NCI-H187 treated with DMSO at 0.1 percent for 48 hours (cell line): ENCODE measurements around the gene STAB1.

Experiments
- DNase-seq: peaks from one replicate; lab custom pipeline; 2025; lab: John Stamatoyannopoulos, UW

The STAB1 gene

DNA sequence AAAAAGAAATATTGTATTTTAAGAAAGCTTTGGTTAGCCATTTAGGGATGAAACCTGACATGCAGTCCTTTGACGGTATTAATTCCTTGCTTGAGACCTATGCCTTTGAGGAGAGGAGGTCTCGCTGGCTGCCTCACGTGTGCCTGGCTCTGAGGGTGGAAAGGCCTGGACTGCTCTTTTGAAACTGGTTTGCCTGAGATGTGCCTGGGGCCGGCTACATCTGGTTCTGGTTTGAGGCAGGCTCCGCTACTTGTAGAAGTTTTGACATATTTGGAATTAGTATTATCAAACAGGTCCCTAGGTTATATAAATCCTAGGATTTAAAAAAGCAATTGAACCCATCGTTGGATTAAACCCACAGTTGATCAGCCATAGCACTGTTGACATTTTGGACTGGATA lies 33.3 kb upstream of the STAB1 start:
- no peak for DNase-seq

DNA sequence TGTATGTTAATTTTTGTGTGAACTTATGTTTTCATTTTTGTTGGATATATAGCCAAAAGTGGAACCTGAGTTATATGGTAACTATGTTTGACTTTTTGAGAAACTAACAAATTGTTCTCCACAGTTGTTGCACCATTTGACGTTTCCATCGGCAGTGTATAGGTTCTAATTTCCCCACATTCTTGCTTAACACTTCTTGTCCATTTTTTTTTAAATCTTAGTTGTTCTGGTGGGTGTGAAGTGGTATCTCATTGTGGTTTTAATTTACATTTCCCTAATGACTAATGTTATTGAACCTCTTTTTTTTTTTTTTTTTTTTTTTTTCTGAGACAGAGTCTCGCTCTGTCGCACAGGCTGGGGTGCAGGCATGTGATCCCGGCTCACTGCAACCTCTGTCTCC lies 31.7 kb upstream of the STAB1 start:
- no peak for DNase-seq

DNA sequence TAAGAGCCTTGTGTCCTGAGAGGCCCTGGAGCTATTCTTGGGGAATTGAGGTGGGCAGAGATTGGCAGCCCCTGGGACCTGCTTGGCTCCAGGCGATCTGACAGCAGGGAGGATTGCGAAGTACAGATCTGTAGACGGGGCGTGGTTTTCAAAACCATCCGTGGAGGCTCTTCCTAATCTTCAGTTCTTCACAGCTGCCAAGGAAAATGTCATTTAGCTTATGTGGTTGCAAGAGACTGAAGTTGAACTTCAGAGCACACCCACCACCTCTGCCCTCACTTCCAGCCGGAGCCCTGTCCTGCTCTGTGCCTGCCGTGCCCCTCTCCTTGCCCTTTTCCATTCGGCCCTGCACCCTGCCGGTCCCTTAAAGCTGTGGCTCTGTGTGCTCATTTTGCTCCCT lies 26.8 kb upstream of the STAB1 start:
- no peak for DNase-seq

GRCh38 chr3:52469001-52469400 lies 26.1 kb upstream of the STAB1 start:
- DNase-seq = no peak

DNA sequence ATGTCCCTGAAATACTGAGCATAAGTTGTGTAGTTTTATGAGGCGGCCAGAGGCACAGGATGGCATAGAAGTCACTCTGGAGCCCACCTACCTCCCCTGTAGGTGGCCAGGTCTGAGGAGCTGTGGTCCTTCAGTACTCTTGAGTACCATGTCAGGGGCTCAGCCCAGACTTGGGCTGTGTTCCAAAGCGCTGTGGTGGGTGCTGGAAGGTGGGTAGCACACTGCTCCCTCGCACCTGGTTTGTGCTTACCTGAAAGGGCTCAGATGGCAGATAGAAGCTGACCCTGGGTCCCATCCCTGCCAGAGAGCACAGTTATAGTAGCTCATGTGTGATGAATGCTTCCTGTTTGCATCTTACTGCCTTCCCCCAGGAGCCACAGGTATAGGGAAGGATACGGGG lies 24.2 kb upstream of the STAB1 start:
- DNase-seq = no peak

GRCh38 chr3:52471371-52472238 lies 23.5 kb upstream of the STAB1 start:
- no peak for DNase-seq

GRCh38 chr3:52472239-52473000 lies 22.7 kb upstream of the STAB1 start:
- no peak for DNase-seq

GRCh38 chr3:52473026-52473425 lies 22.1 kb upstream of the STAB1 start:
- no peak for DNase-seq

DNA sequence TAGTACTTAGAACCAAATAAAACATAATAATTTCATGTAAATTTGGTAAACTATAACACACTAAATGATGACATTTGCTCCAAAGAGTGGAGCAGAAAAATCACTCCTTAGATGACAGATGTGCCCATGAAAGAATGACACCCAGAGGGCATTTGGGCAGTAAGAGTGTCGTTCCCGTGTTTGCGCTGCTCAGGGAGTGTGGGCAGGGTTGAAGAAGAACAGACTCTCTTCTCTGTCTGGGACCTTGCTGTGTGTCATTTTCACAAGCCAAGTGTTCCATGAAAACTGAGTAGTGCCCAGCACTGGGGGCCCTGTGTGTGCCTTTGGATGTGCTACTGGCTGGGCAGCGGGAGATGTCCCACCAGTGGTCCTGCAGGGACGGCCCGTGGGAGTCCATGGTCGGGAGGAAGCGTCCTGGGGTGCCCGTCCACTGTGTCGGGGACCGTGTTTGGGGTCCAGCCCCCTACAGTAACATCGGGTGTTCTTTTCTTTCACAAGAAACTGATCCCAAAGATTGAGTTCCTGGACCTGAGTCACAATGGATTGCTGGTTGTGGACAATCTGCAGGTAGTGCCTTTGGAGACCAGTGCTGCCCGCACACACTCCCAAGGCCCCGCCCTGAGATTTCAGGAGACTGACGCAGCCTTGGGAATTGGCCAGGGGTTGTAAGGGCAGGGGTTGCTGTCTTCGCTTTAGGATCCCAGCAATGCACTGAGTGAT lies 17.9 kb upstream of the STAB1 start:
- no peak for DNase-seq

- DNase-seq = no peak
These were observed 17.4 kb upstream of the STAB1 start for GRCh38 chr3:52477796-52478095.

DNA sequence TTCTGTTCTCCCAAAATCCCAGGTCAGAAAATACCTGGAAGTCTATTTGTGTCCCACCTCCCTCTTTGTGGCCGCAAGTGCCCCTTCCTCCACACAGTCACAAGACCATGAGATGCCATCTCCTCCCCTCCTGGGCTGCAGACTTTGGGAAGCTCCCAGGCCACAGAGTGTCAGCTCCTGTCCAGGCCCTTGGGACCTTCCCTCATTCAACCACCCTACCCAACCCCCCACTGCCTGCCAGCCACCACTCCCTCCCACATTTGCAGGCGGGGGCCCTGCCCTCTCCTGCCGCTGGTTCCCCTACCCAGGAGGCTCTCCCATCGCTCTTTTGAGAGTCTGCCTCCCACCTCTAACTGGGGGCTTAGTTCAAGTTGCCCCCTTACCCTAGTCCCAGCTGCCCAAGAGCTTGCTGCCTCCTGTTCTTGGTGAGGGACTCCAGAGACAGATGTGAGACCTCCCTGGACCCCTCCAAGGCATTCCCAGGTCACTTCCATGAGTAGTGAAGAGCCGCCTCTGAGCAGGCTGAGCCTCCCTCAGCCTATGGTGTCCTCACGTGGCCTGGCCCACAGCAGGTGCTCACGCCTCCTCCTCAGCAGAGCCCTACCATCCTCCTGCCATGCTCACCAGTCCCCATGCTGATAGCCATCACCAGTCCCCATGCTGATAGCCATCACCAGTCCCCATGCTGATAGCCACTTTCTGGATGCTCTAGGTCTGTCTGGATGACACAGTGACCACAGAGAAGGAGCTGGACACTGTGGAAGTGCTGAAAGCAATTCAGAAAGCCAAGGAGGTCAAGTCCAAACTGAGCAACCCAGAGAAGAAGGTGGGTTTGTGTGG lies 15.9 kb upstream of the STAB1 start:
- no peak for DNase-seq

GRCh38 chr3:52479877-52480575 lies 15.1 kb upstream of the STAB1 start:
- no peak for DNase-seq

GRCh38 chr3:52480768-52481715 lies 14.1 kb upstream of the STAB1 start:
- DNase-seq = no peak

DNA sequence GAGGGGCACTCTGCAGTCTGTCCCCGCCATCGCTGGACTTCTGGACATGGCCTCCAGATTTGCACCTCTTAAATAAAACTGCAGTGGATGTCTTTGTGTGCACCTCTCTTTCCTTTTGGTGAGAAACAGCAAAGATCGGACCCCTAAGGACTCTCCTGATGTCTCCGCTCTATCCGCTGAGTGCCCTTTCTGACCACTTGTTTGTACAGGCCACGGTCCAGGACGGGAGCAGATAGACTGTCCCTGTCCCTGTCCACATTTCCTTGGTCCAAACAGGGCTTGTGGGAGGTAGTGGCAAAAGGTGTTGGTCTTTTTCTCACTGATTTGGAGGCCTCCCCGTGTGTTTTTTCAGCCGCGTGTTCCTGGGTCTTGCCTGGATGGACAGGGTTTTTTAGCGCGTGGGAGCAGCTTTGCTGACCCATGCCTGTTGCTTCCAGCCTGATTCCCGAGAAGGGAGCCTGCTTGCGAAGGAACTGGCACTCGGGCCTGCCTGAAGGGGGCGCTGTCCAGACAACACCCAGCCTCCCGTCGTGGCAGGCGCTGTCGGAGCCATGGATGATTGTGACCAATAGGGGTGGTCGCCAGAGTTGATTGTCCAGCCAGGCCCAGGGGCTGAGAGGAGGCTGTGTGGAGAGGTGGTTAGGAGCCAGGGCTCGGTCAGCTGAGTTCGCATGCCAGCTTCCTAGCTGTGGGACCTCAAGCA lies 13.2 kb upstream of the STAB1 start:
- no peak for DNase-seq

DNA sequence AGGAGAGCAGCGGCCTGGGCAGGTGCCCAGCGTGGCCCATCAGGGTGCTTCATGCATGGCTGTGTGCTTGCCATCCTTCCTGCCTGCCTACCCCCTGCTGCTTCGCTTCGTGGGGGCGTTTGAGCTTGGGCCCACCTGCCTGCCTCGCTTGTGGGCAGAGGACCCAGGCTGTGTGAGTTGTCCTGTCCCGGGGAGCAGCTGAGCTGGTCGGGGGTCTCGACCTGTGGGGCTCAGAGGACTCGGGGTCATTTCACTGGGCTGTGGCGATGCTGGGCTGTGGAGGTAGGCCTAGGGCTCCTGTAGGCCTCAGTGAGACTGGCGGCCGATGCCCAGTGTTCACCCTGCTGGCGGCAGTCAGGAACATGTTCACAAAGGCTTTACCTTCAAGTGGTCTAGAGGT lies 12.1 kb upstream of the STAB1 start:
- no peak for DNase-seq

DNA sequence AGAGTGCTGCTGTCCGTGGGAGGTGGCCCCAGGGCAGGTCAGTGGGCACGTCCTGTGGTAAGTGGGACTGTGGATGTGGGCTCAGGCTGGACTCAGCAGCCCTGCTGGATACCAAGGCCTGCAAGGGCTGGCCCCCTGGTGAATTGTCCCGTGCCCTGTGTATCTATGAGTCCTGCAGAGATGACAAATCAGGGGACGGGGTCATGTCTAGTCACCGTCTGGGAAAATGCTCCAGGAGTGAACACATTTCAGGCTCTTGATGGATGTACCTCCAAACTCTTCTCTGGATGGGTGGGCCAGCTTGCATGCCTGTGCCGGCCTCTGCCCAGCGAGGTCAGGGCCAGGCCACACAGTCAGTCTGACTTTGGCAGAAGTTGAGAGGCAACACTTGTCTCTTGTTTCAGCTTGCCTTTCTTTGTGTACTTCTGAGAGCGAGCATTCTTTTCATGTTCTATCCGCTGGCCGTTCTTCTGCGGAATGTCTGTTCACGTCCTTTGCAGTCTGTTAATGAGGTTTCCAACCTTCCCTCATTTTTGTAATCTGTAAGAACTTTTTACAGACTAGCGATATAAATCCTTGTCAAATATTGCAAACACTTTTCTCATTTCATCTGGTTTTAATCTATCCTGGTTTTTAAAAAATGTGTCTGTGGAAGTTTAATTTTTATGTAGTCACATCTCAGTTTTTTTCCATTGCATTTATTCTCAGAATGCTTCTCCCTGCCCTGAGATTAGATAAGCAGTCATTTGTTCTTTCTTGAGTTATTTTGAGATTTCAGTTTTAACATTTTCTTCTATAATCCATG lies 11.4 kb upstream of the STAB1 start:
- DNase-seq = no peak

DNA sequence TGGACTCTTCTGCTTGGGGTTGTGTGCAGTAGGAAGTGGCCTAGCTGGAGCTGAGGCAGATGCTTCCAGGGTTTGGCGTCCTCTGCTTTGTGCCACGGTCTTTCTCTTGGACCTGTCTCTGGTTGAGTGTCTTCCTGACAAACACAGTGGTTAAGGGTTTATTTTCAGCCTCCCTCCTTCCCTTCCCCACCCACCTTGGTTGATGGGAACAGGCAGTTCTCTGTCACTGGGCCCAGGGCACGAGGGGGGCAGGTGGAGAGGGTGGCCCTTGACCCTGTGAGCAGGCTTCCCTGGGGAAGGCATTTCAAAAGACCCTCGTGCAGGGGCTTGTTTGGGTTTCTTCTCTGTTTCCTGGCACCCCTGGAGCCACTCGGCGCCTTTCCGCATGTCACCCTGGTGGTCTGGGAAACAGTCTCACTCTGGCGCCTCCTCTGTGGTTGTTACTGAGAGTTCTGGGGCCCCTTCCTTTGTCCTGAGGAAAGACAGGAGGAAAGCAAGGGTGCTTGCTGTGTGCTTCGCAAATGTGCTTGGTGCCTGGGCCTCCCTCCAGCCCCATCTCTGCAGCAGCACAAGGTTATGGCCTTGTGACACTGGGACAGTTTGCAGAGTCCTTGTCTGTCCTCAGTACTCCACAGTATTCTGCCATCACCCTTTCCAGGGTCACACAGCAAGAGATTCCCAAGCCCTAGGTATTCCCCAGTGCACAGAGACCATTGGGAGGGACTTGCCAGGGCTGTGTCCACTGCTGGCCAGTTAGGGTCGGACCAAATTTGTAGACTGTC lies 10.3 kb upstream of the STAB1 start:
- no peak for DNase-seq
